ENCODE data around the gene KNDC1. TPM values are rescaled to one million over a fixed set of nuclear protein-coding genes. Genes with fewer than 3 reads are reported as not detected.

The KNDC1 gene
- total RNA-seq (2021): 13.7 and 15.7 TPM in 2 replicates
- long read RNA-seq, transcript KNDC1-204 (4 exons, 438 nt): major isoform, 5 of 37 reads
- long read RNA-seq, partial matches to known transcripts: 14 of 37 reads
- long read RNA-seq, other reads (novel, unspliced or antisense): 18 of 37 reads

GRCh38 chr10:133159950-133160825 is at the start of gene KNDC1:
KNDC1 (plus strand) TSS chr10:133160219; CDS start chr10:133160468, 249 bp downstream.
- H3K4me2 ChIP-seq (ENCODE audit: insufficient read depth, insufficient read length, low read length): peak within 1 kb of the TSS; percentile 74
- no peak within 1 kb of the TSS; the same call in 1 of the 2 replicates for H3K14ac ChIP-seq (ENCODE audit: insufficient read depth, low read length)
- H2BK5ac ChIP-seq (ENCODE audit: insufficient read length, low read length): no peak within 1 kb of the TSS
- Mint-ChIP-seq H3K9me3 (0 out of 5 replicates have a peak, but pooled peaks cover 0 to 2% of the 10 kb centered on the region in 2 experiments), H3K36me3 (ENCODE audit: insufficient read depth in 1 of 3, low read depth in 3 of 3) (peaks cover 7 to 13% (median 9%) of the 10 kb centered on the region in 3 experiments; a peak in 6 of 7 replicates), H3K4me3 (peak within 1 kb of the TSS; percentile 65 to 78), H3K4me1 (peaks cover 23 to 30% of the 10 kb centered on the region in 2 experiments), H3K27me3 (ENCODE audit: low read depth) (peaks cover under 1% of the 10 kb centered on the region; the same call in 1 of the 2 replicates), H3K27ac (no peak within 1 kb of the TSS; a peak in 1 of 7 replicates)
- H4K8ac ChIP-seq (replicated peaks; ENCODE audit: insufficient read length, low read depth, low read length): no peak within 1 kb of the TSS
- no peaks in the 10 kb centered on the region for H3K79me2 ChIP-seq (ENCODE audit: insufficient read depth, low read length)
- H2BK20ac ChIP-seq (ENCODE audit: low read depth, low read length, poor library complexity, severe bottlenecking): no peak within 1 kb of the TSS
- no peak within 1 kb of the TSS for H3K56ac ChIP-seq (ENCODE audit: insufficient read length, low read depth, low read length)
- no peaks in the 10 kb centered on the region for H3K27me3 ChIP-seq (ENCODE audit: insufficient read depth, low read length)
- H2BK15ac ChIP-seq (ENCODE audit: low read depth, low read length): no peak within 1 kb of the TSS
- H3K4me1 ChIP-seq (ENCODE audit: insufficient read depth, low read length): no peaks in the 10 kb centered on the region; the same call in 1 of the 2 replicates
- H3K9me3 ChIP-seq (ENCODE audit: control insufficient read depth, low read depth, low read length): no peaks in the 10 kb centered on the region
- peaks cover 10% of the 10 kb centered on the region for H3K23me2 ChIP-seq (ENCODE audit: insufficient read length, low read depth, low read length, poor library complexity, severe bottlenecking)
- H3K4ac ChIP-seq (ENCODE audit: low read depth, low read length): no peak within 1 kb of the TSS
- no peak within 1 kb of the TSS for H3T11ph ChIP-seq (ENCODE audit: low read length)
- no peak within 1 kb of the TSS for H2AK5ac ChIP-seq (ENCODE audit: insufficient read length, low read length)
- H2AFZ ChIP-seq (ENCODE audit: low read length): no peak within 1 kb of the TSS
- peak; percentile 58 for DNase-seq
- H4K5ac ChIP-seq (ENCODE audit: insufficient read length, low read depth, low read length): no peak within 1 kb of the TSS
- H2BK12ac ChIP-seq (ENCODE audit: insufficient read length, low read depth, low read length): no peak within 1 kb of the TSS
- no peak for TF ChIP-seq CTCF (conservative IDR thresholded peaks at IDR 0.05)
- no peak within 1 kb of the TSS for H3K9ac ChIP-seq (ENCODE audit: extremely low read depth, insufficient read length, low read length)
- no peak within 1 kb of the TSS for H3K18ac ChIP-seq (ENCODE audit: insufficient read length, low read depth, low read length)
- no peaks in the 10 kb centered on the region for H3K79me1 ChIP-seq (ENCODE audit: insufficient read depth, low read depth, low read length, poor library complexity, severe bottlenecking)
- WGBS (ENCODE audit: extremely low coverage, insufficient read length, low lambda C conversion rate): no CpG with 5 or more reads among the region's 108 CpGs
- no peak within 1 kb of the TSS for H2BK120ac ChIP-seq (ENCODE audit: low read depth, low read length, poor library complexity, severe bottlenecking)
- H3K27ac ChIP-seq (ENCODE audit: insufficient read length, low read depth, low read length): no peak within 1 kb of the TSS
- no peak within 1 kb of the TSS for H3K23ac ChIP-seq (ENCODE audit: insufficient read length, low read depth, low read length)
- no peak within 1 kb of the TSS for H4K91ac ChIP-seq (ENCODE audit: insufficient read length, low read depth, low read length)
- H4K20me1 ChIP-seq (ENCODE audit: control insufficient read depth, insufficient read depth, insufficient read length): no peaks in the 10 kb centered on the region

All from H9 (cell line).